ENCODE data around the gene PRKAG2.

The PRKAG2 gene

GRCh38 chr7:151611041-151611440, 265.9 kb downstream of the PRKAG2 start:
- no peak overlapping the region for H3K27ac ChIP-seq (ENCODE audit: low read depth, low read length)
- no peaks in the 10 kb centered on the region for H3K9me3 ChIP-seq (ENCODE audit: control insufficient read depth in 1 of 2, low read length in 2 of 2)
- peaks cover 18 to 26% of the 10 kb centered on the region in 2 donors for H3K4me1 ChIP-seq (ENCODE audit: control insufficient read depth in 1 of 2, insufficient read depth in 2 of 2, low read length in 2 of 2)
- no peak overlapping the region for H3K4me3 ChIP-seq (ENCODE audit: low read depth in 1 of 2, low read length in 2 of 2)
- H3K27me3 ChIP-seq (ENCODE audit: control insufficient read depth in 1 of 2, insufficient read depth in 2 of 2, low read length in 2 of 2), result no peaks in the 10 kb centered on the region
- H3K36me3 ChIP-seq (ENCODE audit: control insufficient read depth in 1 of 2, insufficient read depth in 2 of 2, low read length in 2 of 2), result peaks cover 6 to 14% of the 10 kb centered on the region in 2 donors
- no peak overlapping the region for H3K9ac ChIP-seq (ENCODE audit: low read depth in 1 of 2, low read length in 2 of 2)

- Histone ChIP-seq H3K36me3 (ENCODE audit: control insufficient read depth in 1 of 2, insufficient read depth in 2 of 2, low read length in 2 of 2) (peaks cover 5 to 9% of the 10 kb centered on the region in 2 donors), H3K27ac (ENCODE audit: low read depth, low read length) (peak overlapping the region; percentile 65), H3K9me3 (ENCODE audit: control insufficient read depth in 1 of 2, low read length in 2 of 2) (no peaks in the 10 kb centered on the region), H3K9ac (ENCODE audit: low read depth in 1 of 2, low read length in 2 of 2) (peak overlapping the region in 1 of 2 donors; percentile 12), H3K4me1 (ENCODE audit: control insufficient read depth in 1 of 2, insufficient read depth in 2 of 2, low read length in 2 of 2) (peaks cover 18 to 26% of the 10 kb centered on the region in 2 donors), H3K4me3 (ENCODE audit: low read depth in 1 of 2, low read length in 2 of 2) (peak overlapping the region; percentile 34 to 50), H3K27me3 (ENCODE audit: control insufficient read depth in 1 of 2, insufficient read depth in 2 of 2, low read length in 2 of 2) (no peaks in the 10 kb centered on the region)
Measured at GRCh38 chr7:151608031-151608551, 268.8 kb downstream of the PRKAG2 start.

GRCh38 chr7:151607464-151607867, 269.4 kb downstream of the PRKAG2 start:
- Histone ChIP-seq H3K27ac (ENCODE audit: low read depth, low read length) (peak overlapping the region; percentile 59), H3K9ac (ENCODE audit: low read depth in 1 of 2, low read length in 2 of 2) (no peak overlapping the region), H3K27me3 (ENCODE audit: control insufficient read depth in 1 of 2, insufficient read depth in 2 of 2, low read length in 2 of 2) (no peaks in the 10 kb centered on the region), H3K36me3 (ENCODE audit: control insufficient read depth in 1 of 2, insufficient read depth in 2 of 2, low read length in 2 of 2) (peaks cover 1 to 7% of the 10 kb centered on the region in 2 donors), H3K4me3 (ENCODE audit: low read depth in 1 of 2, low read length in 2 of 2) (peak overlapping the region; percentile 34 to 50), H3K9me3 (ENCODE audit: control insufficient read depth in 1 of 2, low read length in 2 of 2) (no peaks in the 10 kb centered on the region), H3K4me1 (ENCODE audit: control insufficient read depth in 1 of 2, insufficient read depth in 2 of 2, low read length in 2 of 2) (peaks cover 18 to 26% of the 10 kb centered on the region in 2 donors)

- no peak overlapping the region for H3K9ac ChIP-seq (ENCODE audit: low read depth in 1 of 2, low read length in 2 of 2)
- H3K9me3 ChIP-seq (ENCODE audit: control insufficient read depth in 1 of 2, low read length in 2 of 2), result no peaks in the 10 kb centered on the region
- no peak overlapping the region for H3K4me3 ChIP-seq (ENCODE audit: low read depth in 1 of 2, low read length in 2 of 2)
- peaks cover 4 to 6% of the 10 kb centered on the region in 2 donors for H3K36me3 ChIP-seq (ENCODE audit: control insufficient read depth in 1 of 2, insufficient read depth in 2 of 2, low read length in 2 of 2)
- no peak overlapping the region for H3K27ac ChIP-seq (ENCODE audit: low read depth, low read length)
- H3K4me1 ChIP-seq (ENCODE audit: control insufficient read depth in 1 of 2, insufficient read depth in 2 of 2, low read length in 2 of 2), result peaks cover 16 to 19% of the 10 kb centered on the region in 2 donors
- no peaks in the 10 kb centered on the region for H3K27me3 ChIP-seq (ENCODE audit: control insufficient read depth in 1 of 2, insufficient read depth in 2 of 2, low read length in 2 of 2)
Measured at GRCh38 chr7:151603951-151604350, 273.0 kb downstream of the PRKAG2 start.

GRCh38 chr7:151601521-151602305, 275.2 kb downstream of the PRKAG2 start:
- H3K27me3 ChIP-seq (ENCODE audit: control insufficient read depth in 1 of 2, insufficient read depth in 2 of 2, low read length in 2 of 2), result no peaks in the 10 kb centered on the region
- H3K4me1 ChIP-seq (ENCODE audit: control insufficient read depth in 1 of 2, insufficient read depth in 2 of 2, low read length in 2 of 2), result peaks cover under 1 to 7% of the 10 kb centered on the region in 2 donors
- peaks cover 4 to 6% of the 10 kb centered on the region in 2 donors for H3K36me3 ChIP-seq (ENCODE audit: control insufficient read depth in 1 of 2, insufficient read depth in 2 of 2, low read length in 2 of 2)
- H3K27ac ChIP-seq (ENCODE audit: low read depth, low read length), result no peak overlapping the region
- H3K4me3 ChIP-seq (ENCODE audit: low read depth in 1 of 2, low read length in 2 of 2), result no peak overlapping the region
- H3K9ac ChIP-seq (ENCODE audit: low read depth in 1 of 2, low read length in 2 of 2), result no peak overlapping the region
- no peaks in the 10 kb centered on the region for H3K9me3 ChIP-seq (ENCODE audit: control insufficient read depth in 1 of 2, low read length in 2 of 2)

- no peak overlapping the region for H3K4me3 ChIP-seq (ENCODE audit: low read depth in 1 of 2, low read length in 2 of 2)
- H3K4me1 ChIP-seq (ENCODE audit: control insufficient read depth in 1 of 2, insufficient read depth in 2 of 2, low read length in 2 of 2), result peaks cover 0 to 7% of the 10 kb centered on the region in 2 donors
- H3K27ac ChIP-seq (ENCODE audit: low read depth, low read length), result no peak overlapping the region
- peaks cover 4 to 6% of the 10 kb centered on the region in 2 donors for H3K36me3 ChIP-seq (ENCODE audit: control insufficient read depth in 1 of 2, insufficient read depth in 2 of 2, low read length in 2 of 2)
- no peaks in the 10 kb centered on the region for H3K9me3 ChIP-seq (ENCODE audit: control insufficient read depth in 1 of 2, low read length in 2 of 2)
- H3K9ac ChIP-seq (ENCODE audit: low read depth in 1 of 2, low read length in 2 of 2), result no peak overlapping the region
- no peaks in the 10 kb centered on the region for H3K27me3 ChIP-seq (ENCODE audit: control insufficient read depth in 1 of 2, insufficient read depth in 2 of 2, low read length in 2 of 2)
Measured at GRCh38 chr7:151600331-151600730, 276.6 kb downstream of the PRKAG2 start.

GRCh38 chr7:151599401-151600227, 277.3 kb downstream of the PRKAG2 start:
- no peak overlapping the region for H3K4me3 ChIP-seq (ENCODE audit: low read depth in 1 of 2, low read length in 2 of 2)
- H3K36me3 ChIP-seq (ENCODE audit: control insufficient read depth in 1 of 2, insufficient read depth in 2 of 2, low read length in 2 of 2), result peaks cover 6 to 10% of the 10 kb centered on the region in 2 donors
- no peaks in the 10 kb centered on the region for H3K9me3 ChIP-seq (ENCODE audit: control insufficient read depth in 1 of 2, low read length in 2 of 2)
- H3K9ac ChIP-seq (ENCODE audit: low read depth in 1 of 2, low read length in 2 of 2), result no peak overlapping the region
- no peaks in the 10 kb centered on the region for H3K27me3 ChIP-seq (ENCODE audit: control insufficient read depth in 1 of 2, insufficient read depth in 2 of 2, low read length in 2 of 2)
- H3K4me1 ChIP-seq (ENCODE audit: control insufficient read depth in 1 of 2, insufficient read depth in 2 of 2, low read length in 2 of 2), result peaks cover 0 to 7% of the 10 kb centered on the region in 2 donors
- peak overlapping the region; percentile 53 for H3K27ac ChIP-seq (ENCODE audit: low read depth, low read length)

- H3K4me1 ChIP-seq (ENCODE audit: control insufficient read depth in 1 of 2, insufficient read depth in 2 of 2, low read length in 2 of 2), result peaks cover 0 to 7% of the 10 kb centered on the region in 2 donors
- no peak overlapping the region for H3K27ac ChIP-seq (ENCODE audit: low read depth, low read length)
Measured at GRCh38 chr7:151597541-151598444, 279.1 kb downstream of the PRKAG2 start.

GRCh38 chr7:151595702-151596350, 281.1 kb downstream of the PRKAG2 start:
- Histone ChIP-seq H3K4me1 (ENCODE audit: control insufficient read depth in 1 of 2, insufficient read depth in 2 of 2, low read length in 2 of 2) (peaks cover 0 to 7% of the 10 kb centered on the region in 2 donors), H3K27me3 (ENCODE audit: control insufficient read depth in 1 of 2, insufficient read depth in 2 of 2, low read length in 2 of 2) (no peaks in the 10 kb centered on the region), H3K27ac (ENCODE audit: low read depth, low read length) (no peak overlapping the region), H3K9ac (ENCODE audit: low read depth in 1 of 2, low read length in 2 of 2) (no peak overlapping the region), H3K9me3 (ENCODE audit: control insufficient read depth in 1 of 2, low read length in 2 of 2) (no peaks in the 10 kb centered on the region), H3K36me3 (ENCODE audit: control insufficient read depth in 1 of 2, insufficient read depth in 2 of 2, low read length in 2 of 2) (peaks cover 3 to 12% of the 10 kb centered on the region in 2 donors), H3K4me3 (ENCODE audit: low read depth in 1 of 2, low read length in 2 of 2) (no peak overlapping the region)

More at GRCh38 chr7:151597541-151598444, 279.1 kb downstream of the PRKAG2 start:
- Histone ChIP-seq H3K4me3 (ENCODE audit: low read depth in 1 of 2, low read length in 2 of 2) (no peak overlapping the region), H3K9me3 (ENCODE audit: control insufficient read depth in 1 of 2, low read length in 2 of 2) (no peaks in the 10 kb centered on the region), H3K9ac (ENCODE audit: low read depth in 1 of 2, low read length in 2 of 2) (no peak overlapping the region), H3K27me3 (ENCODE audit: control insufficient read depth in 1 of 2, insufficient read depth in 2 of 2, low read length in 2 of 2) (no peaks in the 10 kb centered on the region), H3K36me3 (ENCODE audit: control insufficient read depth in 1 of 2, insufficient read depth in 2 of 2, low read length in 2 of 2) (peaks cover 3 to 10% of the 10 kb centered on the region in 2 donors)

Data from duodenal mucosa (tissue), 2 donors.